ENCODE results near the gene ATP8B3. TPM values are rescaled to one million over a fixed set of nuclear protein-coding genes. Genes with fewer than 3 reads are reported as not detected.

ATP8B3 gene
- total and polyA plus RNA-seq, 9 of the 15 experiments (the other 6 are each of a cell fraction or from before 2014, with no cell fraction given), result 1.2 to 12.3 (median 3.8) TPM

DNA sequence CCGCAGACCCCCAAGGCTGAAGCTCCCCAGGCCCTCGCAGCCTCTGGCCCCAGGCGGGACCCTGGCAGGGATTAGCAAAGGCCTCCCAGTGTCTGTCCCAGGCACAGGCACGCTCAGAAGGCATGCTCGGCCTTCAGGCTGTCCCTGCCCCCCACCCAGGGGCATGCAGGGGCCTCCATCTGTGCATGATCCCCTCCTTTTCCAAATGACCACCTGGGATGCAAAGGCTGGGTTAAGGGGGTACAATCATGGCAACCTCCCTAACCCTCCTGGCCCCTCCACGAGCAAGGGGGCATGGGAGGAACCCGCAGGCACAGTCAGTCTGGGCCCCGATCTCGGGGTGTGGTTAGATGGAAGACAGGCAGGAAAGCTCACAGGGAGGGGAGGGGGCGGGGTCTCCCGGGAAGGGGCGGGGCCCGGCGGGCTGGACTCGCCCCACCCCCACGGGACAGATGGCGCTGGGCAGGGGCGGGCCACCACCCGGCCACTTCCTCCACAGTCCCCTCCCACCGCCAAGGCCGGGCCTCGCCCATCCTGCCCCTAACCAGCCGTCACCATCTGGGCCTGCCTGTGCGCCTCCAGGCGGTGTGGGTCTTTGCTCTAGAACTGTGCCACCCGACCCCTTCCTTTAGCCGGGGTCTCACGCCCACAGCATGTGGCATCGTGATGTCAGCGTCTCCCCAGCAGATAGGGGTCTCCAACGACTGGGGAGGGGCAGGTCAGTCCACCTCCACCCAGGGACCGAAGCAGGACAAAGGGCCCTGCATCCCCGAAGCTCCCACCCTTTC lies 43.2 kb upstream of the ATP8B3 start:
- ChIA-PET CTCF (ENCODE audit: low intra/inter-chr PET ratio) (no interaction called here), POLR2A (interaction anchor here (0.6 to 5.2 kb wide), 12 partner anchors 9 to 207 kb away, joined by 3 to 46 read pairs (median 3); no protein-coding TSS in a partner anchor)
- intact Hi-C loops (cut with micrococcal nuclease) (no loop called here), in situ Hi-C loops (cut with MboI) (no loop called here)
- DNase-seq (ENCODE audit: extremely low read depth in 1 of 4, low spot score in 3 of 4) (peak; percentile 87 to 98 (median 92)), FAIRE-seq (peak; percentile 94), ATAC-seq (peak; percentile 78)
- H3K4me1 ChIP-seq (replicated peaks in 1 of 2; ENCODE audit: control insufficient read depth in 2 of 2, insufficient read depth in 2 of 2, low read length in 2 of 2), result peaks cover 65 to 97% of the 10 kb centered on the region in 2 experiments
- H3K27ac ChIP-seq (ENCODE audit: extremely low read depth, low read depth, low read length), result peak overlapping the region; percentile 90
- peaks cover 27% of the 10 kb centered on the region; the same call in 1 of the 3 replicates for H3K36me3 ChIP-seq (ENCODE audit: control insufficient read depth, insufficient read depth, low read length)
- H3K9ac ChIP-seq (ENCODE audit: insufficient read depth in 1 of 2, low read depth in 2 of 2, low read length in 2 of 2), result peak overlapping the region; percentile 83 to 97
- peaks cover 1% of the 10 kb centered on the region for H3K9me1 ChIP-seq (ENCODE audit: control insufficient read depth, insufficient read depth, low read length)
- H3K4me2 ChIP-seq (ENCODE audit: insufficient read depth, low read length), result peak overlapping the region; percentile 94
- peak overlapping the region; percentile 57 for H3K4me3 ChIP-seq
- peaks cover 15% of the 10 kb centered on the region for H4K20me1 ChIP-seq (replicated peaks; ENCODE audit: control insufficient read depth, insufficient read depth, low read length)
- no peaks in the 10 kb centered on the region for H3K27me3 ChIP-seq (ENCODE audit: control insufficient read depth in 2 of 2, insufficient read depth in 2 of 2, low read length in 2 of 2)
- H2AFZ ChIP-seq (ENCODE audit: low read depth, low read length), result no peak overlapping the region; the same call in 1 of the 2 replicates
- H3K79me2 ChIP-seq (ENCODE audit: control insufficient read depth, insufficient read depth, low read length), result peaks cover 90% of the 10 kb centered on the region
- H3K9me3 ChIP-seq (replicated peaks; ENCODE audit: control insufficient read depth, insufficient read depth, low read depth, low read length), result no peaks in the 10 kb centered on the region
- under 1% methylated on average over 24 of the region's 33 CpGs for WGBS (ENCODE audit: insufficient coverage, low coverage, missing lambda C conversion rate)
- BruUV-seq (replicated peaks), result no TSS peak
- TF ChIP-seq JUND (IDR thresholded peaks at IDR 0.05; ENCODE audit: borderline replicate concordance, low read depth, low read length) (peak; percentile 24; the same call in 1 of the 2 replicates), JUND (tag; IDR thresholded peaks at IDR 0.05; ENCODE audit: borderline replicate concordance, low read depth, low read length) (peak; percentile 46; the same call in 1 of the 3 replicates), RBM17 (IDR thresholded peaks at IDR 0.05; ENCODE audit: borderline replicate concordance, low read depth, low read length) (no peak), TEAD2 (tag; IDR thresholded peaks at IDR 0.05) (0 out of 2 replicates have a peak, but pooled peaks have one; percentile 37)
- TF ChIP-seq, protein P1, sequence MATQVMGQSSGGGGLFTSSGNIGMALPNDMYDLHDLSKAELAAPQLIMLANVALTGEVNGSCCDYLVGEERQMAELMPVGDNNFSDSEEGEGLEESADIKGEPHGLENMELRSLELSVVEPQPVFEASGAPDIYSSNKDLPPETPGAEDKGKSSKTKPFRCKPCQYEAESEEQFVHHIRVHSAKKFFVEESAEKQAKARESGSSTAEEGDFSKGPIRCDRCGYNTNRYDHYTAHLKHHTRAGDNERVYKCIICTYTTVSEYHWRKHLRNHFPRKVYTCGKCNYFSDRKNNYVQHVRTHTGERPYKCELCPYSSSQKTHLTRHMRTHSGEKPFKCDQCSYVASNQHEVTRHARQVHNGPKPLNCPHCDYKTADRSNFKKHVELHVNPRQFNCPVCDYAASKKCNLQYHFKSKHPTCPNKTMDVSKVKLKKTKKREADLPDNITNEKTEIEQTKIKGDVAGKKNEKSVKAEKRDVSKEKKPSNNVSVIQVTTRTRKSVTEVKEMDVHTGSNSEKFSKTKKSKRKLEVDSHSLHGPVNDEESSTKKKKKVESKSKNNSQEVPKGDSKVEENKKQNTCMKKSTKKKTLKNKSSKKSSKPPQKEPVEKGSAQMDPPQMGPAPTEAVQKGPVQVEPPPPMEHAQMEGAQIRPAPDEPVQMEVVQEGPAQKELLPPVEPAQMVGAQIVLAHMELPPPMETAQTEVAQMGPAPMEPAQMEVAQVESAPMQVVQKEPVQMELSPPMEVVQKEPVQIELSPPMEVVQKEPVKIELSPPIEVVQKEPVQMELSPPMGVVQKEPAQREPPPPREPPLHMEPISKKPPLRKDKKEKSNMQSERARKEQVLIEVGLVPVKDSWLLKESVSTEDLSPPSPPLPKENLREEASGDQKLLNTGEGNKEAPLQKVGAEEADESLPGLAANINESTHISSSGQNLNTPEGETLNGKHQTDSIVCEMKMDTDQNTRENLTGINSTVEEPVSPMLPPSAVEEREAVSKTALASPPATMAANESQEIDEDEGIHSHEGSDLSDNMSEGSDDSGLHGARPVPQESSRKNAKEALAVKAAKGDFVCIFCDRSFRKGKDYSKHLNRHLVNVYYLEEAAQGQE (IDR thresholded peaks at IDR 0.05; ENCODE audit: borderline replicate concordance), result no peak
- TF ChIP-seq, protein P1 (CRISPR knock-in tag; IDR thresholded peaks at IDR 0.05; ENCODE audit: low read depth), result 0 out of 2 replicates have a peak, but pooled peaks have one; percentile 55
- TF ChIP-seq, protein P2, sequence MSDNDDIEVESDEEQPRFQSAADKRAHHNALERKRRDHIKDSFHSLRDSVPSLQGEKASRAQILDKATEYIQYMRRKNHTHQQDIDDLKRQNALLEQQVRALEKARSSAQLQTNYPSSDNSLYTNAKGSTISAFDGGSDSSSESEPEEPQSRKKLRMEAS (CRISPR knock-in tag; IDR thresholded peaks at IDR 0.05), result 0 out of 2 replicates have a peak, but pooled peaks have one; percentile 21
- TF ChIP-seq, protein P3, sequence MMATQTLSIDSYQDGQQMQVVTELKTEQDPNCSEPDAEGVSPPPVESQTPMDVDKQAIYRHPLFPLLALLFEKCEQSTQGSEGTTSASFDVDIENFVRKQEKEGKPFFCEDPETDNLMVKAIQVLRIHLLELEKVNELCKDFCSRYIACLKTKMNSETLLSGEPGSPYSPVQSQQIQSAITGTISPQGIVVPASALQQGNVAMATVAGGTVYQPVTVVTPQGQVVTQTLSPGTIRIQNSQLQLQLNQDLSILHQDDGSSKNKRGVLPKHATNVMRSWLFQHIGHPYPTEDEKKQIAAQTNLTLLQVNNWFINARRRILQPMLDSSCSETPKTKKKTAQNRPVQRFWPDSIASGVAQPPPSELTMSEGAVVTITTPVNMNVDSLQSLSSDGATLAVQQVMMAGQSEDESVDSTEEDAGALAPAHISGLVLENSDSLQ (IDR thresholded peaks at IDR 0.05), result peak; percentile 35; the same call in 1 of the 2 replicates
- TF ChIP-seq, protein P4, sequence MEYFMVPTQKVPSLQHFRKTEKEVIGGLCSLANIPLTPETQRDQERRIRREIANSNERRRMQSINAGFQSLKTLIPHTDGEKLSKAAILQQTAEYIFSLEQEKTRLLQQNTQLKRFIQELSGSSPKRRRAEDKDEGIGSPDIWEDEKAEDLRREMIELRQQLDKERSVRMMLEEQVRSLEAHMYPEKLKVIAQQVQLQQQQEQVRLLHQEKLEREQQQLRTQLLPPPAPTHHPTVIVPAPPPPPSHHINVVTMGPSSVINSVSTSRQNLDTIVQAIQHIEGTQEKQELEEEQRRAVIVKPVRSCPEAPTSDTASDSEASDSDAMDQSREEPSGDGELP (CRISPR knock-in tag; IDR thresholded peaks at IDR 0.05; ENCODE audit: borderline replicate concordance), result peak; percentile 91
